Endothelial cell of umbilical vein (primary cell): ENCODE measurements around the gene MFAP1. TPM values are rescaled to one million over a fixed set of nuclear protein-coding genes. Genes with fewer than 3 reads are reported as not detected.

Experiments used
- BruUV-seq: library from RNA; stranded (reverse); fragments of 400-500 nt; replicated peaks from 2 replicates; lab custom pipeline; 2021; lab: Mats Ljungman, UMichigan
- CTCF ChIA-PET: fragments of 300-600, 350-600 bp; sonication (Branson Sonifier 250); formaldehyde crosslinking; loops from one replicate; lab custom pipeline; 2021; ENCODE audit warnings: antibody characterized with exemption, inconsistent platforms; lab: Charles Lee
- POLR2A ChIA-PET: fragments of 300-600, 350-600 bp; sonication (Branson Sonifier 250); formaldehyde crosslinking; loops from one replicate; lab custom pipeline; 2021; ENCODE audit warnings: antibody characterized with exemption, inconsistent platforms; lab: Charles Lee
- DNase-seq: peaks from one replicate; pipeline ENCODE4 v3.0.0-alpha.2; 2011; ENCODE audit warnings: low read depth, low spot score
- FAIRE-seq: peaks from 2 replicates; lab custom pipeline; 2011; peaks lifted over from hg19 to GRCh38; lab: Jason Lieb, UNC
- H2AFZ ChIP-seq: 2 replicates; pipeline ENCODE4 v1.6.0; 2012; ENCODE audit warnings: low read depth, low read length, control low read depth, inconsistent platforms
- H3K27ac ChIP-seq: 2 replicates; pipeline ENCODE4 v1.5.1; 2011; ENCODE audit warnings: low read depth, mild to moderate bottlenecking, control low read depth, low read length, moderate library complexity; ENCODE audit not compliant: insufficient read depth
- H3K27me3 ChIP-seq, 2 experiments: 2 replicates each; pipeline versions ENCODE4 v1.6.0 to v1.6.1; 2011; ENCODE audit warnings: low read length in 2 of 2, mixed read lengths in 1 of 2; ENCODE audit not compliant: control insufficient read depth in 2 of 2, insufficient read depth in 2 of 2
- H3K36me3 ChIP-seq, 2 experiments: 2 replicates in 1 of 2; 3 replicates in 1 of 2; pipeline ENCODE4 v1.5.1; 2011; ENCODE audit warnings: low read length in 2 of 2, mild to moderate bottlenecking in 1 of 2, moderate library complexity in 1 of 2; ENCODE audit not compliant: control insufficient read depth in 2 of 2, insufficient read depth in 2 of 2; ENCODE audit errors: extremely low read depth in 1 of 2
- H3K4me1 ChIP-seq: 3 replicates; pipeline ENCODE4 v1.5.1; 2011; ENCODE audit warnings: mild to moderate bottlenecking, low read length; ENCODE audit not compliant: control insufficient read depth, insufficient read depth; ENCODE audit errors: extremely low read depth
- H3K4me2 ChIP-seq: 2 replicates; pipeline ENCODE4 v1.6.1; 2011; ENCODE audit warnings: low read length, control low read depth, mixed read lengths; ENCODE audit not compliant: insufficient read depth
- H3K4me3 ChIP-seq, 3 experiments: fragments of 200-600 bp in 1 of 3; sonication (generic), shearing (Covaris generic) in 1 of 3; replicated peaks in 1 of 3; 2 replicates each; pipeline ENCODE4 v1.5.1; 2011 to 2016; ENCODE audit warnings: control low read depth in 3 of 3, low read length in 3 of 3, mild to moderate bottlenecking in 2 of 3, inconsistent platforms in 1 of 3, low read depth in 1 of 3, moderate library complexity in 1 of 3; ENCODE audit not compliant: insufficient read depth in 1 of 3
- H3K79me2 ChIP-seq: 2 replicates; pipeline ENCODE4 v1.6.0; 2012; ENCODE audit warnings: low read length, inconsistent platforms; ENCODE audit not compliant: control insufficient read depth, insufficient read depth
- H3K9ac ChIP-seq: replicated peaks from 2 replicates; pipeline ENCODE3; 2011; ENCODE audit warnings: low read length, control low read depth; ENCODE audit not compliant: insufficient read depth; ENCODE audit errors: extremely low read depth
- H3K9me1 ChIP-seq: replicated peaks from 3 replicates; pipeline ENCODE4 v1.6.0; 2011; ENCODE audit warnings: mild to moderate bottlenecking, low read length; ENCODE audit not compliant: control insufficient read depth, insufficient read depth; ENCODE audit errors: extremely low read depth
- H3K9me3 ChIP-seq: replicated peaks from 2 replicates; pipeline ENCODE4 v1.5.1; 2012; ENCODE audit warnings: low read length, inconsistent platforms; ENCODE audit not compliant: control insufficient read depth, insufficient read depth
- H4K20me1 ChIP-seq: replicated peaks from 2 replicates; pipeline ENCODE3; 2011; ENCODE audit warnings: mild to moderate bottlenecking, low read length; ENCODE audit not compliant: control insufficient read depth, insufficient read depth; ENCODE audit errors: extremely low read depth
- CTCF ChIP-seq, 2 donors: IDR thresholded peaks; 1 replicate in 1 of 2; 2 replicates in 1 of 2; pipeline ENCODE4 v1.5.1; 2011; ENCODE audit warnings: low read length in 2 of 2, mild to moderate bottlenecking in 2 of 2, moderate library complexity in 2 of 2, control low read depth in 1 of 2, inconsistent platforms in 1 of 2, low read depth in 1 of 2; ENCODE audit not compliant: insufficient read depth in 1 of 2; ENCODE audit errors: extremely low read depth in 1 of 2
- GATA2 ChIP-seq: IDR thresholded peaks from 2 replicates; pipeline ENCODE4 v1.7.0; 2011; ENCODE audit warnings: low read depth, mild to moderate bottlenecking, moderate library complexity, mixed read lengths, low read length; ENCODE audit not compliant: insufficient read length, insufficient read depth
- MAX ChIP-seq: IDR thresholded peaks from 2 replicates; pipeline ENCODE4 v1.6.1; 2011; ENCODE audit not compliant: insufficient read depth, insufficient read length
- MYC ChIP-seq: IDR thresholded peaks from one replicate; pipeline ENCODE4 v1.6.1; 2011; ENCODE audit warnings: mild to moderate bottlenecking, low read depth, low read length
- POLR2AphosphoS5 ChIP-seq: IDR thresholded peaks from 2 replicates; pipeline ENCODE4 v1.6.1; 2012; ENCODE audit warnings: low read depth, mild to moderate bottlenecking, control low read depth, low read length, moderate library complexity; ENCODE audit not compliant: insufficient read depth
- dilution Hi-C: fragments of 300-500 bp; cut with MboI; formaldehyde crosslinking; loops from one replicate; pipeline ENCODE4 v1.15.0; 2019; ENCODE audit warnings: low sequenced_read_pairs; ENCODE audit not compliant: extremely low pct_ligation_motif_present
- intact Hi-C: fragments of 100-400 bp; cut with micrococcal nuclease; formaldehyde crosslinking; loops from one replicate; pipeline ENCODE4 v1.10.0; 2022
- polyA plus RNA-seq, 4 experiments: library from polyadenylated mRNA; depleted of rRNA in 3 of 4; stranded (reverse) in 3 of 4; unstranded in 1 of 4; fragments of >200 nt; gene quantifications; 2 replicates each; pipeline versions ENCODE4 v1.2.1 to v1.2.3, GENCODE V29; 2011 to 2012; ENCODE audit warnings: missing spikeins in 1 of 4
- total RNA-seq: library from RNA; stranded (reverse); gene quantifications from 2 replicates; pipeline ENCODE4 v1.2.3, GENCODE V29; 2021

MFAP1 gene
- total and polyA plus RNA-seq, 2 donors (not counting 3 experiments of a cell fraction or from before 2014, with no cell fraction given), result 12.9 to 30.5 TPM

GRCh38 chr15:43771816-43772215, 52.7 kb downstream of the MFAP1 start:
- no TSS peak for BruUV-seq
- Histone ChIP-seq H2AFZ (no peak overlapping the region), H3K4me1 (no peaks in the 10 kb centered on the region), H3K4me3 (no peak overlapping the region), H3K9me1 (no peaks in the 10 kb centered on the region), H3K36me3 (peaks cover 32 to 41% of the 10 kb centered on the region in 2 experiments), H3K9me3 (no peaks in the 10 kb centered on the region), H3K9ac (no peak overlapping the region), H3K4me2 (no peak overlapping the region), H4K20me1 (no peaks in the 10 kb centered on the region), H3K79me2 (no peaks in the 10 kb centered on the region), H3K27ac (no peak overlapping the region), H3K27me3 (no peaks in the 10 kb centered on the region)
- intact Hi-C loops, result no loop called here
- no peak for TF ChIP-seq MYC
- TF ChIP-seq POLR2AphosphoS5, result no peak
- no peak for TF ChIP-seq MAX
- no peak for TF ChIP-seq GATA2
- DNase-seq (no peak), FAIRE-seq (no peak)
- ChIA-PET CTCF (no interaction called here), POLR2A (no interaction called here)
- dilution Hi-C loops, result no loop called here

GRCh38 chr15:43769584-43770228, 54.8 kb downstream of the MFAP1 start:
- no peak overlapping the region for H3K4me2 ChIP-seq
- peaks cover 43 to 51% of the 10 kb centered on the region in 2 experiments for H3K36me3 ChIP-seq
- H3K9me1 ChIP-seq, result no peaks in the 10 kb centered on the region
- DNase-seq (peak; percentile 77), FAIRE-seq (peak; percentile 88)
- H3K27me3 ChIP-seq, result no peaks in the 10 kb centered on the region
- H3K4me1 ChIP-seq, result no peaks in the 10 kb centered on the region
- TF ChIP-seq MAX (no peak), CTCF (IDR thresholded peaks at IDR 0.05; ENCODE audit: extremely low read depth in 1 of 2, insufficient read depth in 1 of 2, low read depth in 1 of 2, low read length in 2 of 2) (peak; percentile 68 to 79), GATA2 (no peak)
- H3K27ac ChIP-seq, result no peak overlapping the region
- H4K20me1 ChIP-seq, result no peaks in the 10 kb centered on the region
- peaks cover 3% of the 10 kb centered on the region for H3K79me2 ChIP-seq
- CTCF ChIA-PET, result interaction anchor here (1.4 to 1.7 kb wide), 3 partner anchors 13 to 20 kb away, joined by 3 to 6 read pairs (median 5); no protein-coding TSS in a partner anchor
- no peak overlapping the region for H2AFZ ChIP-seq
- no peak overlapping the region for H3K4me3 ChIP-seq
- POLR2A ChIA-PET, result no interaction called here
- dilution Hi-C loops, result no loop called here
- no TSS peak for BruUV-seq
- intact Hi-C loops, result loop anchor here (5.0 kb wide), 1 partner anchor 327 kb away; no protein-coding TSS in a partner anchor
- no peak overlapping the region for H3K9ac ChIP-seq
- no peaks in the 10 kb centered on the region for H3K9me3 ChIP-seq
